GM18861 (cell line): ENCODE data around the gene ADAMTS19.
"Not testable (repeated sequence)": the region's sequence is repeated elsewhere in the genome, so short reads cannot be mapped to it uniquely, and the experiment has no call there.

Experiments
- ATAC-seq: cut with Tn5 transposase; IDR thresholded peaks from one replicate; pipeline ENCODE4 v1.9.1; 2021; ENCODE audit not compliant: unreplicated experiment

Gene ADAMTS19

DNA sequence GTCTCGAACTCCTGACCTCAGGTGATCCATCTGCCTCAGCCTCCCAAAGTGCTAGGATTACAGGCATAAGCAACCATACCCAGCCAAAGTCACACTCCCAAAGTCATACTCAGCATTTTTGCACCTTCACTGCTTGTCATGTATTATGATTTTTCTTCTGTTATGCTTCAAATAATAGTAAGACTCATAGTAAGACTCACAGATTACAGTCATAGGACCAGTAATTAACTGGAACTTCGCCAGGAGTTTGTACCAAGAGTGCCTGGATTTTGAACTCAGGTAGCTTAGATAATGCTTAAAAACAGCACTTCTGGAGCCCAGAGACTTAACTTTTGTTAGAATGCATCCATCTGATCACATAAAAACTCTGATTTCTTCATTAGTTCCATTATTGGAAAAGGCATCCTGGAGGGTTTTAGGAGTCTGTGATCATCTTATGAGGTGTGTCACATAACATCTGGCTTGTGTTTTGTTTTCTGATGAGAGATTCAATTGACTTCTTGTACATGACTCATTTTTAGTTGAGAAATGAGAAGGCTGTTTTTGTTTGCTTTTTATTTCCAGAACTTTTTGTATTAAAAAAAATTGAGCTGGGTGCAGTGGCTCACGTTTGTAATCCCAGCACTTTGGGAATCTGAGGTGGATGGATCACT is 131.5 kb downstream of the ADAMTS19 start:
- no peak for ATAC-seq

DNA sequence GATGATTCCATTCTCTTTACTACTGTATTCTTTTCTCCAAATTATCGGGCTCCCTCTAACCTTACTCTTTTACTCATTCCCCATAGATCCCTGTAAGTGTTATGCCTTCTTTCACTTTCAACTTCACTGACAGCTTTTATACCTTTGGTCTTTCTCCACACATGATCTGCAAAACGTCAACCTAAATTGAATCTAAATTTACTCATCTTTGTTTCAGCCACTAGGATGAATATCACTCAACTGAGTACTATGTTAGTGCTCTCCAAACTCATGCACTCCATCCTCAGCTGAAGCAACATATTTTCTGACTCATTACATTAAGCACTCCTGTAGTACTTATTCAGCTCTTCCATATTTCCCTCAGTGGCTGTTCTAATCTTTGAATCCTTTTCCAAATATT is 133.4 kb downstream of the ADAMTS19 start:
- no peak for ATAC-seq

DNA sequence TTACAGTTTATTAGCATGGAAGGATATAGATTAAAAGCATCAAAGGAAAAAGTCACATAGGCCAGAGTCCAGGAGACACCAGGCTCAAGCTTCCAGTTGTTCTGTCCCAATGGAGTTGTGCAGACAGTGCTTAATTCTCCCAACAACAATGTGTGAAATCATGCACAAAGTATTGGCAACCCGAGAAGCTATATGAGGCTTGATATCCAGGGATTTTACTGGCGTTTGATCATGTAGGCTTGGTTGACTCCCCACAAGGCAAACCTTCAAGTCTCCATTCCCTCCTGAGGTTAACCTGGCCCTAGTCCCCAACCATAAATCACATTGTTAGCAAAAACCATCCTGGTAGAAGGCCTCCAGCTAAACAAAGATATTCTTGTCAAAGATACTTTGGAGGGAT is 141.5 kb downstream of the ADAMTS19 start:
- ATAC-seq: no peak

DNA sequence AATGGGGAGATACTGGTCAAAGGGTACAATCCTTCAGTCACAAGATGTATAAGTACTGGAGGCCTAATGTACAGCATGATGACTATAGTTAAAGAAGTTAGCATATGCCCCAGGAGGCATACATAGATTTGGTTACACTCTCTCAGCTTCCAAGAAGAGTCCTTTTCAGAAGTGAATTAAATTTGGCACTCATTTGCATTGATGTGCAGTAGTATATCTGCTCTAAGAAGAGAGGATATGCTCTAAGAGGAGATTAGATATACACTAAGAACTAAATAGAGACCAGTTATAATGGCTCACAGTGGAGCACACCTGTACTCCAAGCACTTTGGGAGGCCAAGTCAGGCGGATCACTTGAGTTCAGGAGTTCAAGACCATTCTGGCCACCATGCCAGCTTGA is 148.3 kb downstream of the ADAMTS19 start:
- no peak for ATAC-seq

DNA sequence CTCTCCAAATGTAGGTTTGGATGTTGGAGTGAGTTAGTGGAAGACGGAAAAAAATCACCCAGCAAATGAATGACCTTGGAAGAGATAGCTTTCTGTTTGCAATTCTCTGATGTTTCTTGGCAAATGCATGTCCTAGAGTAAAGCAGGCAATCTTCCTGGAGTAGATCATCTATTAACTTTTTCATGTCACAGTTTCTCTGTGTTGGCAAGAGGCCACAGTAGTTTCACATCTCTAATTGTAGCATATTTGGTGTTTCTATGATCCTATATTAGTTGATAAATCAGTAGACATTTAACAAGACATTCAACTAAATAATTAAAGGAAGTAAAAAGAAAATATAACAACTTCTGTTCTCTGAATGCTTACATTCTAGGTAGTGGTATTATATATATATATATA is 149.6 kb downstream of the ADAMTS19 start:
- peak; percentile 94 for ATAC-seq

DNA sequence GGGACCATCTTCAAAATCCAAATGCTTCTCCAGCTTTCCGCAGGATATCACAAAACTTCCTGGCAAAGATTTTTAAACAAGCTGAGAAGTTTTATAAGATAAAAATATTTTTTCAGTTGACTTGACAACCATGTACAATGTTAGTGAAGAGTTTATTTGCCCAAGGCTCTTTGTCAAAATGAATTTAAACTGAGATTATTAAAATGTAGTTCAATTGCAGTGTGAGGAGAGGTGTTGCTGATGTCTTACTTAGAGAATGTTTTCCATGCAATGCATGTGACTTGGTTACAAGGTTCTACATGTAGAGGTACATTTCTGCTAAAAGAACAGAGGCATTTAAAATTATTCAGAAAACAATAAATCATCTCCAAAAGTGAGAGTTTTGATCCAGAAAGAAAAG is 156.4 kb downstream of the ADAMTS19 start:
- ATAC-seq: no peak

DNA sequence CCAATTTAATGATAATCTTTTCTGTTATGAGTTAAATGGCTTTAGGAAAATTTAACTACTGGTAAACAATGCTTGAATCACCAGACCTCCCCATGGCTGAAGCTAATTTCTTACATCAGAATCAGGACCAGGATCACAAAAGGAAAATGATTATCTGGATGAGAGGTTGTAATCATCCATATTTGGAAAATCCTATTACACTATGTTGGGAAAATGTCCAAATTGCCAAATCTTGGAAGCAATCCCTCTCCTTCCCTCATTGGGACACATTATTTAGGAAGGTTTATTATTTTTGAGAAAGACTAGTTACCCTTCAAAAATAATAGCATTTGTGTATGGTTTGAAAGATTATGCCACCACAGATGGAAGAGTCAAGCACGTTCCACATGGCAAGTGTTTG is 157.1 kb downstream of the ADAMTS19 start:
- no peak for ATAC-seq

DNA sequence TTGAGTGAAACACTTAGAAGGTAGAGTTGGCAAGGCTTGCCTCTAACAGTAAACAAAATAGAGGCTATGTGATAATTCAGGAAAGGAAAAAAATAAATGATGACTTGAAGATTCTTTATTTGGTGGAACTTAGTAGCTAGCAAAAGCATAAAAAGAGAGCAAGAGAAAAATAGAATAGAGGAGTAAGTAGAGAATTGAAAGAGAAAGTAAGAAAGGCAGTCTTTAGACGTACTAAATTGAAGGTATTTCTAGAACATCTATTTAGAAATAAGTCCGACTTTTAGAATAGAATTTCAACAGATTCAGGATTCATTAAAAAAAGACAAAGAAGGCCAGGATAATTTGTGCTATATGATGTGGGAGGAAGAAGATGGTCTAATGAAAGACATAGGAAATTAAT is 159.7 kb downstream of the ADAMTS19 start:
- ATAC-seq: no peak

DNA sequence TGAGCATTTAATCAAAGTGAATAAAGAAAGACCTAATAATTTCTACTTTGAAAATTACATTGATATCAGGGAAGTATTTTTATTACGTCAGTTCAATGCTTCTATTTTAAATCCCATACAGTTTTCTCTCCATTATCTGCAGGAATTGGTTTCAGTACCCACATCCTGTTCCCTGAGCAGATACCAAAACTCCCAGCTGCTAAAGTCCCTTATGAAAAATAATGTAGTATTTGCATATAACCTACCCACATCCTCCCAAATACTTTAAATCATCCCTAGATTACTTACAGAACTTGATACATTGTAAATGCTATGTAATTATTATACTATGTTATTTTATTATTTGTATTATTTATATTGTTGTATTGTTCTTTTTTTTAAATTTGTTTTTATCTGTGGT is 162.4 kb downstream of the ADAMTS19 start:
- ATAC-seq: no peak

DNA sequence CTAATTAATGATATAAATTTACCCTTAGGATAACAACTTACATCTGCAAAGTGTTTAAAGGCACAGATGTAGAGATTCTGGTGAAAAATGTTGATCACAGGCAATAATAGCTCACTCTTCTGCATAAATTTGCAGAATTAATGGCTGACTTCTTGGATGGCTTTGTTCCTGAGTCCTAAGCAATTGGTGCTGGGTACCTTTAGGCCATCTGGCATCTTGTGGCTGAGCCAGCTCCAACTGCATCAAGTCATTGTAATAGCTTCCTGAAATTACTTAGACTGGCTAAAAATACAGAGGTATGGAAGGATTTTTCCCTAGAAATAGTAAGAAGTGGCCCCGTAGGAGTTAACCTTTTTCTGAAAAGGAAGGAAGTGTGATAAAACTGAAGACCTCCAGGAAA is 169.5 kb downstream of the ADAMTS19 start:
- ATAC-seq: no peak

DNA sequence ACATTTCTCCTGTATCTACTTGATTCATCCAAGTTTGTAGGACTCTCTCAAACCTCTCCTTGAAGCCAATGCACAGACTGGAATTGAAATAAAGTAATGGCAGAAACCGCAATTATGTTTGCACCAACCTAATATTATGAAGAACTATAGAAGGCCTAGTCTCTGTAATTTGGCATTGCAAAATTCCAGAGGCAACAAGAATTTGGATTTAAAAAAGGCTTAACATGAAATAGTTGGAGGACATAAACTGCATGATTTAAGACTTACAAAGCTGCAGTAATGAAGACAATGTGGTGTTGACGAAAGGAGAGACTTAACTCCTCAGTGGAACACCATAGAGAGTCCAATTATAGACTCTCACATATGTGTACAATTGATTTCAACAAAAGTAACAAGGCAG is 170.0 kb downstream of the ADAMTS19 start:
- no peak for ATAC-seq

DNA sequence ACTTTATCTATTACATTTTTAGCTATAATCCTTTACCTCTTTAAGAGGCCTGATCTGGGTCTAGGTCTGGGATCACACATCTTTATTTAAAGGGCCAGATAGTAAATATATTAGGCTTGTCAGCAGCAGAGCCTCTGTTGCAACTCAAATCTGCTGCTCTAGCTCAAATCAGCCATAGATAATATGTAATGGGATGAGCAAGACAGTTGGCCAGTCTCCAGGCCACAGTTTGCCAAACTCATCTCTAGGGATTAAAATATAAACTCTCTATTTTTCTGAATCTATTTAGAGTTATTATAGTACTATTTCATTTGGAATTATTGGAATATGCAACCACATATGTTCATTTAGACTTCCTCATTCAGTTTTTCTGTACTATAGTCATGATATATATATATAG is 171.9 kb downstream of the ADAMTS19 start:
- no peak for ATAC-seq

DNA sequence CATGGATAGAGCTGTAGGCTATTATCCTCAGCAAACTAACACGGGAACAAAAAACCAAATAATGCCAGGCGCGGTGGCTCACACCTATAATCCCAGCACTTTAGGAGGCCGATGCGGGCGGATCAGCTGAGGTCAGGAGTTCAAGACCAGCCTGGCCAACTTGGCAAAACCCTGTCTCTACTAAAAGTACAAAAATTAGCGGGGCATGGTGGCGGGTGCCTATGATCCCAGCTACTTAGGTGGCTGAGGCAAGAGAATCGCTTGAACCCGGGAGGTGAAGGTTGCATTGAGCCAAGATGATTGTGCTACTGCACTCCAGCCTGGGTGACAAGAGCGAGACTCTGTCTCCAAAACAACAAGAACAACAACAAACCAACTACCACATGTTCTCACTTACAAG is 177.4 kb downstream of the ADAMTS19 start:
- not testable (repeated sequence) for ATAC-seq

DNA sequence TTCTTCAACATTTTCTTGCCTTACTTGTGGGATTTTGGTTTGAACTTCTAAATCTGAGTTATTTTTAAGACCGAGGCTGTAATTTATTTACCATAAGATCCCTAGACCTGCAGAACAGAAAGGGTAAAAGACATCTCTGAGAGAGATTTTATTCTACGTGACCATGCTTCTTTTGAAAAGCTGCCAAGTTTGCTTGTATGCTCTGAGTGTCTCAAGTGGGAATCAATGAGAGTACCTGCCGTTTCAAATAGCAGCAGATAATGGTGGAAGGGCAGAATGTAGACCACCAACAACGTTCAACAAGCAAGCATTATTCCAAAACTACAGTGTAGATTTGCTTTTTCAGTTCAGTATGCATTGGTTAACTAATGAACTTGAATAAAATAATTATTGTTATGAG is 179.2 kb downstream of the ADAMTS19 start:
- no peak for ATAC-seq

DNA sequence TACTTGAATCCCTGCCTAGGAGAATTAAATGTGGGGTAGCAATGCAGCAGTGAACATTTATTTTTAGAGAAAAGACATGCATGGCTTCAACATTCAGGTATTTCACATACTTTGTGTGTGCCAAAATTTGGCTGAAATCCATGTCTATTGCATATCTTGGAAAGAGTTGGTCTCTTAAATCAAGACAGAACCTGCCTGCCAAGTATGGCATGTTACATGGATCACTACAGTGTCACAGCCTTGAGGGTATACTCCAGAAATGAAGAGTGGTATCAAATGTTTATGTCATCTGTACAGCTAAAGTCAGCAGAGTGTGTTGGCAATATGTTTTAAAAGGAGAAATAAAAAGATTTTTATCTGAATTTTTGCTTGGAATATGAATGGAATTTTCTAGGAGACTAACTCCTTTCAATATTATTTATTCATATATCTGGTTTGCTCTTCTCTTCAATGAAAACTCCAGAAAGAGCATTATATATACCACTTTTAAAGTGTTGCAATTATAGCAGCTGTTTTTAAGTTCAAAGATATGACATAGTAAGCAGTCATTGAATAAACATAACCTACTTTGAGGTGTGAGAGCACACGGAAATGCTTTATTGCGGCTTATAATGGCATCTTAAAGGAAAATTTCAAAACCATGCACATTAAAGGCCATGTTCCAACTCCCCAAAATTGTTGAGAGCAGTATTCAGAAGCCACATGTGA is 192.4 kb downstream of the ADAMTS19 start:
- ATAC-seq: no peak

DNA sequence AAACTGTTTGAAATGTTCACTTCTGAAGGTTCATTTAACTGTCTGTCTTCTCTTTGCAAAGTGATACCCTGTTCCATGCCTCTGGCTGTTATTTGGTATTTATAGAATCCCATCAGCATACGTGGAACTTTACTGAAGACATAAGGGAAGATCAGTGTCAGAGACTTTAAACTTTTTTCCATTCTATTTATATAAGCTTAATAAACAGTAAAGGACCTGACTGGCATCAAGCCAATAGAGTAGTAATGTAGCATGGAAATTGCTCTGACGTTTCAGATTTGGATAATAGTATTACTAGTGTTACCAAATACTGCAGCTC is 192.9 kb downstream of the ADAMTS19 start:
- no peak for ATAC-seq

DNA sequence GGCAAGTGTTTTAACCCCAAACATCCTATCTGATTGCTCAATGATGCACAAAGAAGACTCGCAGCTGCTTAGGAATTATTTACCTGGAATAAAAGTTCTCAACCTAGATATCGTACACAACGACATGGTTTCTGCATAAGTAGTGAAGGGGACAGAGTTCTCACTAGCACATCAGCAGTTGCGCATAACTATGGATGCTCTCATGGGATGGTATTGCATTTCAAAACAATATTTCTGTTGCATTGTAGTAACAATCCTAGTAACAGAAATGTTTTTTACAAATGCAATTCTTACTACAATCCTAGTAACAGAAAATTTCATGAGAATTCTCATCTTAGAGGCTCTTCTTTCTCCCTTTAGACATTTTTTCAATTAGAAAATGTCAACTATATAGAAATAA is 193.3 kb downstream of the ADAMTS19 start:
- no peak for ATAC-seq

DNA sequence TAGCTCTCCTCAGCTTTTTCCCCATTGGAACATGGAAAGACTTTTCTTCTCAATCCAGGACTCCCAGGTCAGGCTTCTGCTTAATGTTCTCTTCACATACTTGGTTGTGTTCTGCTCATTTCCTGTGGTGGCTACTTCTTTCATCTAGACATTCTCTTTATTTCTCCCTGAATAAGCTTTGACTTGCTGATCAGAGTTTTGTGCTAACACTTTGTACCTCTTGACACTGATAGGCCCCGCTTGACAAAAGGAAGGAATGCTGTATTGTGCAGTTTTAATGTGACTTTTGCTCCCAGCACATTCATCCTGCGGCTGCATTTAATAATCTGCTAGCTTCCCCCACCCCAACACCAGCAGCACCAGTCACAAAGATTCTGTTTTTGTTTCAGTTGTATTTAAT is 196.9 kb downstream of the ADAMTS19 start:
- ATAC-seq: no peak

DNA sequence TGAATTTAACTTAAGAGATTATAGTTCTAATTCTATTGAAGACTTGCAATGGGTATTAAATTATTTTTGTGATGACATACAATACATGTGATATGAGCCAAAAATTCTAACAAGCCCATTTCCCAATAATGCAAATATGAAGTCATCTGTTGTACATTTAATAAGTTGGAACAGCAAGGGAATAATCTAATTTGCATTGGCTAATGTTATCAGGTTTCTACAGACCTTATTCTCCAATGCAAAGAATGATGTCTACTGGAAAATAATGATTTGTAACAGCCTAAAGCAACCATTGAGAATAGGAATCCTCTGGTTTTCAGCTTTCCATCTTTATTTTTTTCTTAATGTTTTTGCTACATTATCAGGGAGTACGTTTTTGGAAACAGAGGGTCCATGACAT is 198.7 kb downstream of the ADAMTS19 start:
- no peak for ATAC-seq

DNA sequence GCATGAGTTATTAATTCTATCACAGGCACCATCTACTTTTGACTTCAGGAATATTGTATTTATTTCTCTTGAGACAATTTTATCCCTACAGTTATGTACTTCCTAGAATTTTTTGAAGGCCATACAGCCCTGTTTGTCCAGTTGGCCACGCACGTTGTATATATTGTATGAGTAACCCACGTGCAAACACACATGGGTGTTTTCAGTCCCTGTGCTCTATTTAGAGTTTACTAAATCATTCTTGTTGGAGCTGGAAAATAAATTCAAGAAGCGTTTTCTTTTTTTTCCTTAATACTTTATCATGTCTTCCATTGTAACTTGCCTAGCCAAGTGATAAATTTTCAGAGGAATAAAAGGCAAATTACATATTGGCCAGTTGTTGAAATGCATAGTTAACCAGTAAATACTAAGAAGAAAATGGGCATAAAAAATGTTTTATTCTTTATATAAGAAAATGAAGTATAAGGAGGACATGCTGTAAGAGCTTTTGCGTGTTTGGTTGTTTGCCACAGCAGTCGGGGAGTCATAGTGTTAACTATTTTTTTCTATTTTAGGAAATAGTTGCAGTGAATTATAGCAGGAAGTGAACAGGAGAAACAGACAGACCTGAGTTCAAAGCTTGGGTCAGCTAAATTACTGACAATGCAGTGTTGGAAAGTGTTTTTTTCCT is 201.4 kb downstream of the ADAMTS19 start:
- ATAC-seq: no peak

DNA sequence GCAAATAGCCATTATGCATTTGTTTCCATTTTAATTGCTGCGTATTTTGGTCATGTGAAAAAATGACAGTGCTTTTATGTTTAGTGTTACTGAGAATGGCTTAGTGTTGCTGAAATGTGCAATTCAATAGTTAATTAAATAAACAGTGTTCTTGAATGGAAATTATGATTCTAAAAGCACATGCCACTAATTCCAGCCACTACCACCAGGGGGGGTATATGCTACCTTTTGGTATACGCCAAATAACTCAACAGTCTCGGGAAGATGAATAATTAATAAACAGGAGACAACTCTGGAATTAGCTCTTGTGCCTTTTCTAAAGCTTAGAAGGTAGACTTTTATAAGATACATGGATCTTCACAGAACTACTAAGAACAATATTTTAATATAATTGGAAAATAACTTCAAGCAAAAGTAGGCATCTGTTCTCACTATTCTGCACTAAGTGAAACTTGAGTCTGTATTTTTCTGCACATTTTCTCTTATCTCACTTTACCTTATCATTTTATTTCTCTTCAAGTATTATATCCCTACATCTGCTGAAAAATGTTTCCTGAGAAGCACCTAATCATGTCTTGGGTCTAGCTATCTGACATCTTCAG is 204.3 kb downstream of the ADAMTS19 start:
- ATAC-seq: peak; percentile 66

DNA sequence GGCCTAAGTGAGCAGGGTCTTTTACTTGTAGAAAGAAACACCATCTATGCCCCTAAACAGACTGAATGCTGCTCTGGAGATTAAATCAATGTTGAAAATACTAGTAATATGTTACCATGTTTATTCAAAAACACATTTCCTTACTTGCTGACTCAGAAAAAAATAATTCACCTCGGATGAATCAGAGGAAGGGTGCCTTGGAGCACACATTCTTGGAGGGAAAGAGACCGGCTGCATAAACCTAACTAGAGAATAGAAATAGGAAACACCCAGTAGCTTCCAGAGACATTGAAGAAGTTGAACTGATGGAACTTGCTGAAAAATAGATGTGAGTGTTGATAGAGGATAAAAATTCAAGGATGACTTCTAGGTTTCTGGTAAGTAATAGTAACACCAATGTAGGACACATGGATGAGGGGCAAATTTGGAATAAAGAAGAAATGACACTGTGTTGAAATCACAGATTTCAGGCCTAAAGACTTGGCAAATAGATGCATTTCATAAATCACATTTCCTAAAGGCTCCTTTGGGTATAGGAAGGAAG is 210.9 kb downstream of the ADAMTS19 start:
- no peak for ATAC-seq
